ENCODE measurements around the gene PFDN5.

- no peak for TF ChIP-seq EZH2 (IDR thresholded peaks at IDR 0.05; ENCODE audit: insufficient read depth, poor library complexity, severe bottlenecking)
- no peak for TF ChIP-seq EZH2phosphoT487 (IDR thresholded peaks at IDR 0.05; ENCODE audit: insufficient read depth, low read depth)
Measured at GRCh38 chr12:53334822-53335221, 39.5 kb downstream of the PFDN5 start.

All from GM23248 (cell line).